Uterus (tissue), 2 donors: ENCODE measurements around the gene KRT23.

Experiments
- POLR2A ChIP-seq, 2 donors: fragments of 450-650 bp; IDR thresholded peaks; one replicate each; pipeline ENCODE4 v1.6.1; 2016; ENCODE audit warnings: antibody characterized with exemption in 2 of 2, mild to moderate bottlenecking in 1 of 2, moderate library complexity in 1 of 2
- TF ChIP-seq, protein P1 (sequence below), 4 experiments: fragments of 200-600 bp in 2 of 4; fragments of 450-650 bp in 2 of 4; sonication (generic) in 2 of 4; IDR thresholded peaks; one replicate each; pipeline ENCODE4 v1.5.1; 2016 to 2019; ENCODE audit warnings: antibody characterized with exemption in 4 of 4, mild to moderate bottlenecking in 2 of 4, moderate library complexity in 1 of 4

DNA sequence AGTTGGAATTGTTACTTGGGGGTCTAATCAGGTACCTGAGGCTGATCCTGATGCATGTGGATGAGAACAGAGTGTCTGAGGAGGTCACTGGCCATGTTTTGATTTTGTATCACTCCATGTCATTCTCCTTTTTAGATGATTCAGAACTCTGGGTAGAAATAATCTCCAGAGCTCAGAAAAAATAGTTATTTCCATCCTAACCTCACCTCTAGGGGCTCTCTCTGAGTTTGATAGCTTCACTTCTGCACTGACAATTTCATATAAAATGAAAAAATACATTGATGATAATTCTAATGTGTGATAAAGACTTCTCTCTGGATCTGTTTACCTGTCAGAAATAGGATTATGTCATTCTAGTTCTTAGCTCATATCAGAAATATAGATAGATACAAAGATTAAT lies 64.2 kb downstream of the KRT23 start:
- no peak for TF ChIP-seq POLR2A (IDR thresholded peaks at IDR 0.05)
- TF ChIP-seq, protein P1, sequence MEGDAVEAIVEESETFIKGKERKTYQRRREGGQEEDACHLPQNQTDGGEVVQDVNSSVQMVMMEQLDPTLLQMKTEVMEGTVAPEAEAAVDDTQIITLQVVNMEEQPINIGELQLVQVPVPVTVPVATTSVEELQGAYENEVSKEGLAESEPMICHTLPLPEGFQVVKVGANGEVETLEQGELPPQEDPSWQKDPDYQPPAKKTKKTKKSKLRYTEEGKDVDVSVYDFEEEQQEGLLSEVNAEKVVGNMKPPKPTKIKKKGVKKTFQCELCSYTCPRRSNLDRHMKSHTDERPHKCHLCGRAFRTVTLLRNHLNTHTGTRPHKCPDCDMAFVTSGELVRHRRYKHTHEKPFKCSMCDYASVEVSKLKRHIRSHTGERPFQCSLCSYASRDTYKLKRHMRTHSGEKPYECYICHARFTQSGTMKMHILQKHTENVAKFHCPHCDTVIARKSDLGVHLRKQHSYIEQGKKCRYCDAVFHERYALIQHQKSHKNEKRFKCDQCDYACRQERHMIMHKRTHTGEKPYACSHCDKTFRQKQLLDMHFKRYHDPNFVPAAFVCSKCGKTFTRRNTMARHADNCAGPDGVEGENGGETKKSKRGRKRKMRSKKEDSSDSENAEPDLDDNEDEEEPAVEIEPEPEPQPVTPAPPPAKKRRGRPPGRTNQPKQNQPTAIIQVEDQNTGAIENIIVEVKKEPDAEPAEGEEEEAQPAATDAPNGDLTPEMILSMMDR (IDR thresholded peaks at IDR 0.05), result no peak
